HG03025 (cell line): Measurements from ENCODE around the gene GRAMD2A.

Source experiments
- ATAC-seq: cut with Tn5 transposase; IDR thresholded peaks from one replicate; pipeline ENCODE4 v1.9.1; 2021; ENCODE audit warnings: mild to moderate bottlenecking, moderate library complexity; ENCODE audit not compliant: unreplicated experiment, low FRiP score

Gene GRAMD2A

DNA sequence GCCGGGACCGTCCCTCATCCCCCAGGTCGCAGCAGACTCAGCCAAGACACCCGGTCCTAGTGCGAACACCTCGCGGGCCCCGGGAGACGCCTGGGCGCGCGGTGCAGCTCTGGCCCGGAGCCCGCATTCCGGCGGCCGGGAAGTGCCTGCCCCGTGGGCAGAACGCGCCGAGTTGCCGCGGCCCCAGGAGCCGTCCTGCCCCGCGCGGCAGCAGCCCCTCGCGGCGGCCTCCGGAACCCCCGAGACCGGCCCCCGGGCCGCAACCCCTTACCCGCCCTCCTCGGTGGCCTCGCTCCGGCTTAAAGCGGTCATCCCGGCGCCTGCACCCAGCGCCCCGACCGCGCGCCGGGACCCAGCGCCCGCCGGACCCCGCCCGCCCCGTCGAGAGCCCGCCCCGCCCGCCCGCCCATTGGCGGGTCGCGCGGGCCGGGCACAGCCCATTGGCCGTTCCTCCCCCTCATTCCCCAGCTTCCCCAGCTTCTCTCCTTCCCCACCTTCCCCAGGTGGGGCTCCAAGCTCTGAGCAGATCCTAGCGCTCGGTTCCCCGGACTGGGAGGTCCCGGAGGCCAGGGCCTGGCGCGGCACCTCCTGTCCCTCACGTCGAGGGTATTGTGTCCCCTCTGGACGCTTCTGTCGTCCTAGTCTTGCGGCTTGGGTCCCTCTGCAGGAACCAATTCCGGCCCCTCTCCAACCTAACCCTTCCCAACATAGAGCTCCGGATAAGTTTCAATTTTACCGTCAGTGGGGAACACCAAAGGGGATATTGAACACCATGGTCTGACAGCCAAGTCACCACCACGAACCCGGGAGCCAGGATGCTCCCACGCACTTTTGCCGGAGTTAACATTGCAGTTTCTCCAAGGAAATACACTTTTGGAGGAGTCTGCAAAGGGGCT lies at the start of gene GRAMD2A:
Gene GRAMD2A (minus strand): TSS at position 328 of the 896 bp plus-strand sequence.
- no peak for ATAC-seq

DNA sequence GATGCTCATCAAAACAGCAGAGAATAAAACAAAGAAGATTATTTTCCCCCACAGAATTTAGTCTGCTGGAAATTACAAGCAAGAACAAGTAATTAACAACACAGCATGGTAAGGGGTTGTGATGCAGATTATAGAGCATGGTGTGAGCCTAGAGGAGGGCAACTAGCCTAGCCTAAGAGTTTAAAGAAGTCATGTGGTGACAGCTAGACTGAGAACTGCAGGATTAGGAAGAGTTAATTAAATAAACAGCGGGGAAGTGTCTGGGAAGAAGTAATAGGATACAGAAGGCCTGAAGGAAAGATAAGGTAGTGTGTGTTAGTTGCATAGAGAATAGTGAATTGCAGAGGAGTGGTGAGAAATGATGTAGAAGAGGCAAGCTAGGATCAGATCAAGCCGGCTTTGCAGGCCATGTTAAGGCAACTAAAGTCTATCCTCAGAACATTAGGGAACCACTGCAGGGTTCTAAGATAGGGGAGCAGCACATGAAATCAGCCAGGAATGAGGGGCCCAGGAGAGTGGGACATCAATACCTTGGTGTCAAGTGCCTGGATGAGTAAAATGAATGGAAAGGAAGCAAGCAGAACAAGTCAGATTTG lies 45.3 kb upstream of the GRAMD2A start:
- ATAC-seq: no peak

DNA sequence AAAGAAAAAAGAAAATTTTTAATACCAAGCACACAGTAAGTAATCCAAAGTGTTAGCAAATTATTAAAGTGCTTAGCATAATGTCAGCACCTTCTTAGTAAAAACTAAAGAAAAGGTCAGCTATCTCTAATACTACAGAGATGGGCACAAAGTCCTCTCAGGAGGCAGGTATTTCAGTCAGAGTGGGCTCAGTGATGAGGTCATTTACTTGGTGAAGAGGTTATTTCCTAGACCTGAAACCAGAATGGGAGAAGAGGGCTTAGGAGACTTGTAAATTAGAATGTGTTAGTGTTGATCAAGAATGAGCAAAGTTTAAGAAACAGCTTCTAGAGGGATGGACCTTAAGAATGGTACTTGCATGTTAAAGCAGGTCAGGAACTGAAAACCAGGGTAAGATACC lies 42.1 kb upstream of the GRAMD2A start:
- no peak for ATAC-seq

DNA sequence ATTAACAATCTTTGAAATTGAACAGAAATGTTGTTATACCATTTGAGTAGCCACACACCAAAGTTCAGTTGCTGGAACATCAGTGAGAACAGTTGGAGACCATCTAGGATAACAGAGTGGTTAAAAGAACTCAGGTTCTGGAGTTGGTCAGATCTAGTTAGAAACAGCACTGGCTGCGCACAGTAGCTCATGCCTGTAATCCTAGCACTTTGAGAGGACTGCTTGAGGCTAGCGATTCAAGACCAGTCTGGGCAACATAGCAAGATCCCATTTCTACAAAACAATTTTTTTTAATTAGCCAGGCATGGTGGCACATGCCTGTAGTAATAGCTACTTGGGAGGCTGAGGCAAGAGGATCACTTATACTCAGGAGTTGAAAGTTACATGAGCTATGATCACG lies 41.0 kb upstream of the GRAMD2A start:
- ATAC-seq: no peak

DNA sequence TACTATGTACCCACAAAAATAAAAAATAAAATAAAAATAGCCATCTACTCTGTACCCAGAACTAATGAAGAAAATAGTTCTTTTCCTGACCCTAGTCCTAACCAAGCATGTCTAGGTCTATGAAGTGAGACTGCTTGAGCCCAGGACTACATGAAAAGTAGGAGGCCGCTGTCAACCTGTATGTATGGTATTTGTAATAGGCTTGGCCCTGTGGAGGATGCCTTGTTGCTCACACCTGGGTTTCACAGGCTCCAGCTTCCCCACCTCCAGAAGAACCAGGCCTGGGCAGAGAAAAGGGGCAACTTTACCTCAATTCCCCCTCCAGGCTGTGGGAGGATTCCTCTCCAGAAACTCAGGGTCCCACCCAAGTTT lies 40.3 kb upstream of the GRAMD2A start:
- no peak for ATAC-seq

DNA sequence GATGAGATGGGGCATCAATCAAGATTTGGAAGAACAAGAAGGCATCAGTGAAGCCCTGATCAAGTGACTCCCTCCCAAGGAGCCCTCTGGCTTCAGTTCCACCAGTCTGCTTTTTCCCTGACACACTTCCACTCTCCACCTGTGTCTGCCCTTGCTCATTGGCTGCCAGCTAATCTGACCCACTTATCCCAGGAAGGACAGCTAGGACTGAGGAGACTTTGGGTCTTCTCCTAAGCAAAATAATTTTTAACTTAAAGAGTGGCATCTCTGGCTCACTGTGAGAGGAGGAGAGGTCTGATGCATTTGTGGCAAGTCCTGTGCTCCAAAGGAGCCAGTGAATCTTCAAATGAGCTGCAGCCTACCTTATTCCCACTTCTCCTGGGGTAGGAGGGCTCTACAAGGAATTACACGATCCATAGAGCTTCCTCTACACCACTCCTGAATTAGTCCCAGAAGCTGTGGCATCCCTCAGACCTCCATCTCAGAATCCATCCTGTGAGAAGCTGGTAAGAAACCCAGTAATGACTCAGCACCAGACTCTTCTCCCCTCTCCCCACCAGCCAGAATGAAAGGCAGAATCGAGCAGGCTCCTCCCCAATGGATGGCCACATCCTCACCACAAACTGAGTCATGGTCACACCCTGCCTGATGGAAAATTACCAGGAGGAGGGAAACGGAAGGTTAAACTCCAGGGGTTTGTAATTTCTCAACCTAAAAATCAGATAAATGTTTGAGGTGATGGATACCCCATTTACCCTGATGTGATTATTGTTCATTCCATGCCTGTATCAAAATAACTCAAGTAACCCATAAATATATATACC lies 39.7 kb upstream of the GRAMD2A start:
- no peak for ATAC-seq

DNA sequence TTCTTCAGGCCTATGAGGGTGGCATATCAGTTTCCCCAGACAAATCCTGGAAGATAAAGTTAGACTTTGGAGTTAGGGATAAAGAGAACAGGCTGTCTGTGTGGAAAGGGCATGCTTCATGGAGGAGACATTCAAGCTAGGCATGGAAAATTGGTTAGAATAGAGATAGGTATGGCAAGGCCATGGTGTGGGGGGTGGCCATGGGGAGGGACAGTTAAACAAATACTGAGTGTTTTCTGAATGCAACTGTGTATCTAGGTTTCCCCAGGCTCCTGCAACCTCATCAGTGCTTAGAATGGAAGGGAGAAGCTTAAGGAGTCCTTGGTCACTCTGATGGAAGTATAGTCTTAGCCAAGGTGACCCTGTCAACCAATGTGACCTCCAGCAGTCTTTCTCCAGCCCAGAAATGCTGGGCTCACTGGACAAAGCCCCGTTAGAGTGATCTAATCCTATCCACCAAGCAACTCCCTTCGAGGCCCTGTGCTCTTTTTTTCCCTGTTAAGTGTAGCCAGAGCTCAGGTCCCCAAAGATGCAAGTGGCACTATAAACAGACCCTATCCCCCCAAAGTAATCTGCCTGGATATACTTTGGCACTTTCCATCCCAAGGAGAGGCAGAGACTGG lies 38.9 kb upstream of the GRAMD2A start:
- ATAC-seq: no peak

DNA sequence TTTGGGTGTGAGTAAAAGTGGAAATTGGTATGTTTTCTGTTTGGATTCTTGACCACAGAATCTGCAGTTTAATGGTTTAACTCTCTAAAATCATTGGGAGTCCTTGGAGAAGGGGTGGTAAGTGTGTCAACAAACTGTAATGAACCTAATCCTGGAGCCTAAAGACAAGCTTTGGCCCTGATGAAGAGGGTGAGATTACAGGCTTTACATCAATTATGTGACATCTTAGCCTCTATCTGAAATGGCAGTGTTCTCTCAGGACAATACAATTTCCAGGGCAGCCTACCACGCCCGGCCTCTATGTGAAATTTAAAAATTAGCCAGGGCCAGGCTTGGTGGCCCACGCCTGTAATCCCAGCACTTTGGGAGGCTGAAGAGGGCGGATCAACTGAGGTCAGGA lies 37.7 kb upstream of the GRAMD2A start:
- no peak for ATAC-seq

DNA sequence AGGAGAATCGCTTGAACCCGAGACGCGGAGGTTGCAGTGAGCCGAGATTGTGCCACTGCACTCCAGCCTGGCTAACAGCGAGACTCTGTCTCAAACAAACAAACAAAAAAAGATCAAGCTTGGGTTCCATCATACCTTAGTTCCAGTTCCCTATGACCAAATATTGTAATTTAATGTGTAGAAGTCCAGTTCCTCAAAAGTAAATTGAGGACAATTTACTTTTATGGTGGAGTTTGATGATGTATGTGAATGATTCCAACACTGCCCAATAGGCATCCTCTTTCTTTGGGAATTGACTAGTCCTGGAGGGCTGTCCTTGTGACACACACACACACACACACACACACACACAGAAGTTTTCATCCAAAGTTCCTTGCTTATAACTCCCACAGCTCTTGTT lies 36.2 kb upstream of the GRAMD2A start:
- ATAC-seq: no peak

DNA sequence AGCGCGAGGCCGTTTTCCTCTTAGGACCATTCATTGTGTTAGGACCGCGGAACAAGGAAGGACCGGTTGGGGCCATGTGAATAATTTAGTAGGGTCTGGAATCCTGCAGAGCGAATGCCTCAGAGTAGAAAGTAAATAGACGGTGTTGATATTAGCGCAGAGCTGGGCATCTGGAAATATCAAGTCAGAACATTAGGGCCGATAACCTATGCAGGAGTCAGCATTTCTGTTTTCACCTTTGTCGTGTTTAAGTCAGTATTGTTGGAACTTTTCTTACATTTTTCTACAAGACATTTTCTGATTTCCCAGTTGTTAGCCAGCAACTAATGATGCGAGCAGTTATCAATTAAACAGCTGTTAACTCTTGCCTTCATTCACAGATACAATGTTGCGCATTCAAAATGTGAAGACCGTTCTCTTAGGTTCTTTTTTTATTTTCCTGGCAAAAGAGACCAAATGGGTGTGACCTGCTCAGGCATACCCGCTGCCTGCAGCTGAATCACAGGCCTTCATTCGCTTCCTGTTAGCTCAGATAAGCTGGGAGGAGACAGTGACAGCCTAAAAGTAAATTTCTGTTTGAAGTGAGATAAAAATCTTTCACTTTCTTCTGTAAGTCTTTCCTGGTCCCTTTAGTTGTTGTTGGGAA lies 34.4 kb upstream of the GRAMD2A start:
- ATAC-seq: no peak

DNA sequence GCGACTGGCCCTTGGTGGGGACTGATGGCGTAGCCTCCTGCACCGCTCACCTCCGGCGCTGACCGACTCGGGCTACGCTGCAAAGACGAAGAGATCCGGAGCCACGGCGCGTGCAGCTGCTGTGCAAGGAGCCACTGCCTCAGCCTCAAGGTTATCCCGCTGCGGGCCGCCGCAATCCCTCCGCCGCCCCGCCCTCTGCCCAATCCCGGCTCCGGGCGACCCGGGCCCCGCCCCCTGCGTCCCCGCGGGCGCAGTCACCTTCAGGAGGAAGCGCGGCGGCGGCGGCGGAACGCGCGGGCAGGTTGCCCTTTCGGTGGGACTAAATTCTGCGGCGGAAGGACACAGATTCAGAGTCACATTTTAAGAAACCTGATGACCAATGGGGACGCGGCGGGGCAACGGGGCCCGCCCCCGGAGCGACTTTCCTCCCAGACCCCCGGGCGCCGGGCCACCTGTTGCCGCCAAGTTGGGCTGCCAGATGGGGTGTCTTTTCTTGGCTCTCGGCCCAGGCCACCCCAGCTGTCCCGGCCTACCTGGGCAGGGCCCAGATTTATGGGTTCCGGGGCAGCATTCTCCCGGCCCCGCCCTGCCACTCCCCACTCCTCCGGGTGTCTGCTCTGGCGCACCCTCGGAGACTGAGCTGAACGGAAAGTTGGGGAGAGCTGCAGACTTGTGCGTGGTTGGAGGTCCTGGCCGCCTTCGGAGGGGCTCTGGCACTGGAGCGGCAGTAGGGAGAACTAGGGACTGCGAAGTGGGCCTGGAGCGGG lies 33.7 kb upstream of the GRAMD2A start, which contains the start of gene PKM:
Gene PKM (minus strand): TSS at position 125 of the 767 bp plus-strand sequence. CDS start 12,093 bp downstream, outside the sequence.
- ATAC-seq: peak; percentile 34

DNA sequence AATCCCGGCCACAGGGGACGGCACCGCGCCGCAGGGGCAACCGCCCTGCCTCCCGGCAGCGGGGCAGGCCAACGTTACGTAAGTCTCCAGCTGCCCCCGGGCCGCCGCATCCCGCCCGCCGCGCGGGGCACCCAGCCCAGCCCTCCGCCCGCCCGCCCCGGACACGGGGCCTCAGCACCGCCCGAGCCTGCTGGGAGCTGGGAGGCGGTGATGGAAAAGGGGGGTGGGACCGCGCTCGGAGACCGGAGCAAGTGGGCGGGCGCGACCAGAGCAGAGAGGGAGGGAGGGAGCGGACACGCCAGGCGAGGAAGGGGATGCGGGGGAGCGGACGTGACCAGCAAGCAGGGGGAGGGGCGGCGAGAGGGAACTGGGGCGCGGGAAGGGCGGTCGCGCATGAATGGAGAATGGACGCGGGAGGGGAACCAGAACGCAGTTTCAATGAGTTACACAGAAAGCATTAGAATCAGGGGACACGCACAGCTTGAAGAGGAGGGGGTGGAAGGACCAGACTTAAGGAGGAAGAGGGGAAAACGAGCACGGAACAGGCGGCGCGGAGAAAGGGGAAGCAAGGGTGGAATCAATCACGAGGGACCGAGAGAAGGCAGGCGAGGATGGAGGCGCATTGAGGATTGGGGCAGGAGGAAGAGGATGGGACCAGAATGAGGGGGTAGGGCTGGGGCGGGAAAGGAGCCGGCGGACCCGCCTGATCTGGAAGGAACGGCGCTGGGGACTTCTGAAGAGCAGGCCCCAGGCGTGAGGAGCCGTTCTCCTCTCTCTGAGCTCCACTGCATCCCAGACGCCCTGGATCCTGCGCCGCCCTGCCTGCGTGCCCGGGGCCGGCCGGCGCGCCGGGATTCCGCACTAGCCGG lies 32.8 kb upstream of the GRAMD2A start:
- ATAC-seq: no peak

DNA sequence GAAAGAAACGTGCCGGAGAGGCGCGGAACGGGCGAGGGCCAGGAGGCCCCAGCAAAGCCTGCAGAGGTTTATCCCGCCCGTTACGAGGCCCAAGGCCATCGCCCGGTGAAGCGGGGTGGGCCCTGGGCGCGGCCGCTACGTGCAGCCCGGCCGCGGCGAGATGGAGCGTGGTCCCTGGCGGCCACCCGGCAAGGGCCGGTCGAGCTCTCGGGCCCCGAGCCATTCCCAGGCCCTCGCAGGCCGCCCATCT lies 32.3 kb upstream of the GRAMD2A start:
- ATAC-seq: no peak

DNA sequence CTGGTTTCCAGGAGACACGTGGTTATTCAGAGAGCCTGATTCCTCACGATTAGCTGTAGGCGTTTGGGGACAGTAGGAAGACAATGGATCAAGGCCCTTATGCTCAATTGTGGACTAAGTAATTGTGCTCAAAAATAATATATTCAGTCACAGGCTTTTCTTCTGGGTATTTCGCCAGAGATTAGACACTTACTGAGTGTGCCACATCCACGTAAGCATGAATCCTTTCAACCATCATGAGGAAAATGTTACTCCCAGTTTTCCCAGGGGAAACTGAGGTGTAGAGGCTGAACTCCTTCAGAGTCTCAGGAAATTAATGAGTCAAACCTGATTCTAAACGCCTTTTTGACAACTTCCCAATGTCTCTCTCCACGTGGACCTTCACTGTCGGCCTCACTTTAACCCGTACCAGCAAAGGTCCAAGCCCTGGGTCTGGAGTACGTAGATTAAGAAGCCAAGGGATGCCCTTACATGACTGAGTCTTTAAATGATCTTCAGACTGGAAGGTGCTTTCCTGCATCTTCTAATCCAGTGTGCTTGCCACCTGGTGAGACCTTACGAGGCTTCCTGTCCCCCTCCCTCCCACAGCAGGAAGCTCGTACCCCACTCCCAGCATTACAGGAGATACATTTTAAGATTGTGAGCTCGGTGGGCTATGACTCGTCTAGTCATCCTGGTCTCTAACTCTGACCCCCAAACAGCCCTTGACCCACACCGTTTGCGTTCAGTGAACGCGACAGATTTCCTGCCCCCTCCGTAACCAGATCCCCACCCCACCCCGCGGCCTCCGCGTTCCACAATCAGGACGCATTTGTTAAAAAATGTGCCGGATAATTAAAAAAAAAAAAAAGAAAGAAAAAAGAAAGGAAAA lies 31.7 kb upstream of the GRAMD2A start:
- ATAC-seq: no peak

DNA sequence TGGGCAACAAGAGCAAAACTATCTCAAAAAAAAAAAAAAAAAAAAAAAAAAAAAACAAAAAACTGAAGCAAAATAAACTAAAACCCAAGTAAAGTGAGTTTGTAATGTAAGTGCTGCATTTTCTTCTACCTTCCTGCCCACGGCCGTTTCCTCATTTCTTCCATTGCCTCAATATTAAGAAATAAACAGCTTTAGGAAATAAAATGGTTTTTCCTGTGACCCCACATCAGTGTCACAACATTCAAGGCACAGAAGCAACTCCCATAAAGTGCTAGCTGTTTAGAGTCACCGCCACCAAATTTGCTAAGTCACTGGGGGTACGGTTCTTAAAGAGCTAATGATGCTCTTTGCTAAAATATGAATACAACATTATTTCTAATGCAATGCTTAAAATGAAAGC lies 30.1 kb upstream of the GRAMD2A start:
- no peak for ATAC-seq

DNA sequence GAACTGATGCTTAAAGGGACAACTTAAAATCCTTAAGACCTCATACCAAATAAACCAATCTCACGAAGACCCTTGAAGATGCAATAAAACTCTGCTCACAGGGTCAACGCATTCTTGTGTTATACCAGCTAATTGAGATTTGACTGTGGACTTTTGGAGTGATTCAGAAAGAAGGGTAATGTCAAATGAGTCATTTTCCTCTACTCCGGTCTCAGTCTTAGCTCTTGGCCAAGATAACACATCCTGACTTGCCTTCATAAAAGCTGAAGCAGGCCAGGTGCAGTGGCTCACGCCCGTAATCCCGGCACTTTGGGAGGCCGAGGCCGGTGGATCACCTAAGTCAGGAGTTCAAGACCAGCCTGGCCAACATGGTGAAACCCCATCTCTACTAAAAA lies 29.6 kb upstream of the GRAMD2A start:
- no peak for ATAC-seq

DNA sequence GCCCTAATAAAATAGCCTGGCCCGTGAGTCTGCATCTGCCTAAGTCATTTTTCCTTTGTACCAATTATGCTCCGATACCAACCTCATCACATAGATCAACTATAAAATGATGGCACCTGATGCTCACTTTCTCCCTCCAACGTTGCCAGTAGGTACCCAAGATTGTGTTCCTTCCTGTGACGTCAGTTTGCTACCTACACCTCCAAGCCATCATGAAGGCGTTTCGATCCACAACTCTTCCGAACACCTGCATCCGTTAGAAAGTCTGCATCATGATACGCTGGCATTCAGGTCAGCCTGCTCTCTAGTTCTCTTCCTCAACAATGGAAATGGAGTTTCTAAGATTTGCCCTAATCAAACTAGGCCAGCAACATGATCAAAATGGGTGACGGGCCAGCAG lies 25.7 kb upstream of the GRAMD2A start:
- ATAC-seq: no peak

DNA sequence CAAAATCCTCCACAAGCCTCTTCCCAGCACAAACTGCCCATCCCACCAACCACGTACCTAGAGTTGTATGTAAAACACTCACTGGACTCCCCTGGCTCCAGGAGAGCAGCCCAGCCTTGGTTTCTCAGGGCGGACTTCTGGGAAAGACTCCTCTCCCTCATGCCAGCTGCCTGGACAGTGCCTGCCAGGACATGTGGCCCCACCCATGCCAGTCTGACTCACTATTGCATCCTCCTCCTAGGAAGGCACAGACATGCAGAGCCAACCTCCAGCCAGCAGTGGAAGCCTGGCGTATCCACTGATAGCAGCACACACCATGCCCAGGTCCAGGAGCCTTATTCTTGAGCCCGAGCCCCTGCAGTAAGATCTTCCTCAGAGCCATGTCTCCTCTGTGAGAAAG lies 24.8 kb upstream of the GRAMD2A start:
- ATAC-seq: no peak
